ENCODE results near the gene MYDGF. TPM values are rescaled to one million over a fixed set of nuclear protein-coding genes. Genes with fewer than 3 reads are reported as not detected.
A peak's percentile ranks its signal among the peaks of the same experiment; 100 is the strongest.

Gene MYDGF
- total and polyA plus RNA-seq, 9 of the 15 experiments (the other 6 are each of a cell fraction or from before 2014, with no cell fraction given), result 4.2 to 141 (median 82.1) TPM

DNA sequence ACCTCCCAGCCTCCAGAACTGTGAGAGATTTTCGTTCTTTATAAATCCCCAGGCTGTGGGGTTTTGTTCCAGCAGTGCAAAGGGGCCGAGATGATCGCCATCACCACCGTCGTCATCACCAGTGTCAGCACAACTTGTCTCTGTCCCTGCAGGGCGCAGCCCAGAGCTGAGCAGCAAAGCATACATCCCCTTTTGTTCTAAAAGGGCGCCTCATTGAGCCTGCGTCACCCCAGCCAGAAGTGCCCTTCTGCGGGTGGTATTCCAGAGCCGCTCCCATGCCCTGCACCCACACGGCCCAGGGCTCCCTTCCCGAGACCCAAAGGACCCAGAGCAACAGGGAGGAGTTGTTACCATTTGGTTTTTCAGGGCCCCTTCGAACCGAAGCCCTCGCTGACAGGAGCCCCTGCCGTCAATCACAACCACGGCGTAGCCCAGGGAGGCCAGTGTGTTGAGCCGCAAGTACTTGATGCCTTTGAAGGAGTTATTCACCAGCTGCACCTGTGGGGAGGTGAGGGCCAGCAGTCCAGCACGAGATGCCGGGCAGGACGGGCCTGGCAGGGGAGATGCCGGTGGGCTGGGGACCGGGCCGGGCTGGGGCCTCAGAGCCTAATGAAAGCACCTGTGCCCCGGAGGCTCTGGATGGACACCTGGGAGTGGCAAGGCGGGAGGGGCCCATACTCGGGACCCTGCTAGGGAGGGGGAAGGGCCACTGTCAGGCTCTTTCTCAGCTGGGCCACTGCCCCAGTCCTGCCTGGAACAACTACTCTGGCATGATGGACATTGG is 14.4 kb upstream of the MYDGF start:
- in situ Hi-C loops (cut with MboI), result no loop called here

GRCh38 chr19:4682417-4683200 is 12.5 kb upstream of the MYDGF start:
- no peak for FAIRE-seq

More for the DNA sequence above, 14.4 kb upstream of the MYDGF start:
- peaks cover 2% of the 10 kb centered on the region for H3K9me1 ChIP-seq (ENCODE audit: control insufficient read depth, insufficient read depth, low read length)
- no peaks in the 10 kb centered on the region for H4K20me1 ChIP-seq (replicated peaks; ENCODE audit: control insufficient read depth, insufficient read depth, low read length)
- H3K4me1 ChIP-seq (replicated peaks in 1 of 2; ENCODE audit: control insufficient read depth in 2 of 2, insufficient read depth in 2 of 2, low read length in 2 of 2), result peaks cover 0 to 29% of the 10 kb centered on the region in 2 experiments; a peak in 3 of 5 replicates
- FAIRE-seq (no peak), ATAC-seq (no peak), DNase-seq (ENCODE audit: extremely low read depth in 1 of 4, low spot score in 3 of 4) (no peak)
- no peaks in the 10 kb centered on the region for H3K79me2 ChIP-seq (ENCODE audit: control insufficient read depth, insufficient read depth, low read length)
- no peak overlapping the region for H2AFZ ChIP-seq (ENCODE audit: low read depth, low read length)
- no peak overlapping the region for H3K27ac ChIP-seq (ENCODE audit: extremely low read depth, low read depth, low read length)
- ChIA-PET POLR2A (no interaction called here), CTCF (ENCODE audit: low intra/inter-chr PET ratio) (no interaction called here)
- no peak overlapping the region for H3K4me2 ChIP-seq (ENCODE audit: insufficient read depth, low read length)
- H3K9me3 ChIP-seq (replicated peaks; ENCODE audit: control insufficient read depth, insufficient read depth, low read depth, low read length), result no peaks in the 10 kb centered on the region
- 87% methylated on average over 24 of the region's 28 CpGs for WGBS (ENCODE audit: insufficient coverage, low coverage, missing lambda C conversion rate)
- intact Hi-C loops (cut with micrococcal nuclease), result no loop called here
- no peak for TF ChIP-seq ZNF696 (CRISPR knock-in tag; conservative IDR thresholded peaks at IDR 0.05)
- TF ChIP-seq MAFG (tag; conservative IDR thresholded peaks at IDR 0.05), result no peak
- TF ChIP-seq RBM15 (IDR thresholded peaks at IDR 0.05; ENCODE audit: insufficient read depth, low read length), result no peak
- TF ChIP-seq POLR2G (IDR thresholded peaks at IDR 0.05; ENCODE audit: low read depth, low read length), result 0 out of 2 replicates have a peak, but pooled peaks have one; percentile 38
- H3K27me3 ChIP-seq (ENCODE audit: control insufficient read depth in 2 of 2, insufficient read depth in 2 of 2, low read length in 2 of 2), result no peaks in the 10 kb centered on the region
- peaks cover 62% of the 10 kb centered on the region; the same call in 1 of the 3 replicates for H3K36me3 ChIP-seq (ENCODE audit: control insufficient read depth, insufficient read depth, low read length)
- no peak overlapping the region for H3K4me3 ChIP-seq
- BruUV-seq (replicated peaks), result no TSS peak
- H3K9ac ChIP-seq (ENCODE audit: insufficient read depth in 1 of 2, low read depth in 2 of 2, low read length in 2 of 2), result peak overlapping the region in 1 of 2 experiments; percentile 78; a peak in 2 of 4 replicates

More at GRCh38 chr19:4682417-4683200, 12.5 kb upstream of the MYDGF start:
- POLR2A ChIA-PET, result no interaction called here
- H3K9me1 ChIP-seq (ENCODE audit: control insufficient read depth, insufficient read depth, low read length), result peaks cover 2% of the 10 kb centered on the region
- no peak overlapping the region for H3K4me2 ChIP-seq (ENCODE audit: insufficient read depth, low read length)
- H2AFZ ChIP-seq (ENCODE audit: low read depth, low read length), result no peak overlapping the region
- intact Hi-C loops (cut with micrococcal nuclease), result no loop called here
- CTCF ChIA-PET (ENCODE audit: low intra/inter-chr PET ratio), result no interaction called here
- H3K9me3 ChIP-seq (replicated peaks; ENCODE audit: control insufficient read depth, insufficient read depth, low read depth, low read length), result no peaks in the 10 kb centered on the region
- in situ Hi-C loops (cut with MboI), result no loop called here
- no peaks in the 10 kb centered on the region for H3K79me2 ChIP-seq (ENCODE audit: control insufficient read depth, insufficient read depth, low read length)
- H3K9ac ChIP-seq (ENCODE audit: insufficient read depth in 1 of 2, low read depth in 2 of 2, low read length in 2 of 2), result no peak overlapping the region; a peak in 1 of 4 replicates
- DNase-seq (ENCODE audit: extremely low read depth in 1 of 4, low spot score in 3 of 4) (no peak), ATAC-seq (no peak)
- peaks cover 58% of the 10 kb centered on the region; the same call in 1 of the 3 replicates for H3K36me3 ChIP-seq (ENCODE audit: control insufficient read depth, insufficient read depth, low read length)
- no peak overlapping the region for H3K27ac ChIP-seq (ENCODE audit: extremely low read depth, low read depth, low read length)
- H3K4me1 ChIP-seq (replicated peaks in 1 of 2; ENCODE audit: control insufficient read depth in 2 of 2, insufficient read depth in 2 of 2, low read length in 2 of 2), result peaks cover 4 to 34% of the 10 kb centered on the region in 2 experiments; a peak in 3 of 5 replicates
- no peaks in the 10 kb centered on the region; the same call in 1 of the 2 replicates for H4K20me1 ChIP-seq (replicated peaks; ENCODE audit: control insufficient read depth, insufficient read depth, low read length)
- 96% methylated on average over 23 of the region's 45 CpGs for WGBS (ENCODE audit: insufficient coverage, low coverage, missing lambda C conversion rate)
- H3K4me3 ChIP-seq, result no peak overlapping the region
- TF ChIP-seq, protein P1, sequence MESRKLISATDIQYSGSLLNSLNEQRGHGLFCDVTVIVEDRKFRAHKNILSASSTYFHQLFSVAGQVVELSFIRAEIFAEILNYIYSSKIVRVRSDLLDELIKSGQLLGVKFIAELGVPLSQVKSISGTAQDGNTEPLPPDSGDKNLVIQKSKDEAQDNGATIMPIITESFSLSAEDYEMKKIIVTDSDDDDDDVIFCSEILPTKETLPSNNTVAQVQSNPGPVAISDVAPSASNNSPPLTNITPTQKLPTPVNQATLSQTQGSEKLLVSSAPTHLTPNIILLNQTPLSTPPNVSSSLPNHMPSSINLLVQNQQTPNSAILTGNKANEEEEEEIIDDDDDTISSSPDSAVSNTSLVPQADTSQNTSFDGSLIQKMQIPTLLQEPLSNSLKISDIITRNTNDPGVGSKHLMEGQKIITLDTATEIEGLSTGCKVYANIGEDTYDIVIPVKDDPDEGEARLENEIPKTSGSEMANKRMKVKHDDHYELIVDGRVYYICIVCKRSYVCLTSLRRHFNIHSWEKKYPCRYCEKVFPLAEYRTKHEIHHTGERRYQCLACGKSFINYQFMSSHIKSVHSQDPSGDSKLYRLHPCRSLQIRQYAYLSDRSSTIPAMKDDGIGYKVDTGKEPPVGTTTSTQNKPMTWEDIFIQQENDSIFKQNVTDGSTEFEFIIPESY (CRISPR knock-in tag; IDR thresholded peaks at IDR 0.05), result 0 out of 2 replicates have a peak, but pooled peaks have one; percentile 56
- TF ChIP-seq POLR2A (conservative IDR thresholded peaks at IDR 0.05), result no peak
- TF ChIP-seq RBFOX2 (IDR thresholded peaks at IDR 0.05; ENCODE audit: low read depth, low read length), result 0 out of 2 replicates have a peak, but pooled peaks have one; percentile 33
- peak; percentile 52 for TF ChIP-seq POLR2G (IDR thresholded peaks at IDR 0.05; ENCODE audit: low read depth, low read length)
- no peaks in the 10 kb centered on the region for H3K27me3 ChIP-seq (ENCODE audit: control insufficient read depth in 2 of 2, insufficient read depth in 2 of 2, low read length in 2 of 2)
- no TSS peak for BruUV-seq (replicated peaks)

Data from K562 (cell line).